Endodermal cell (in vitro differentiated cells): ENCODE measurements around the gene PRKAG2. TPM values are rescaled to one million over a fixed set of nuclear protein-coding genes. Genes with fewer than 3 reads are reported as not detected.
A peak's percentile ranks its signal among the peaks of the same experiment; 100 is the strongest.

ENCODE experiments used
- DNase-seq: peaks from one replicate; pipeline ENCODE4 v3.0.0-alpha.2; 2017
- H3K27ac ChIP-seq: 2 replicates; pipeline ENCODE4 v1.5.1; 2013; ENCODE audit warnings: mild to moderate bottlenecking, low read depth, low read length, moderate library complexity
- H3K27me3 ChIP-seq: 2 replicates; pipeline ENCODE4 v1.6.1; 2013; ENCODE audit warnings: mild to moderate bottlenecking, low read length, moderate library complexity; ENCODE audit not compliant: insufficient read depth, control insufficient read depth, poor library complexity, severe bottlenecking
- H3K36me3 ChIP-seq: 2 replicates; pipeline ENCODE4 v1.7.0; 2013; ENCODE audit warnings: mild to moderate bottlenecking, low read length, moderate library complexity; ENCODE audit not compliant: control insufficient read depth, insufficient read depth
- H3K4me1 ChIP-seq: one replicate; pipeline ENCODE4 v1.7.0; 2013; ENCODE audit warnings: low read length; ENCODE audit not compliant: control insufficient read depth, insufficient read depth
- H3K4me3 ChIP-seq: 2 replicates; pipeline ENCODE4 v1.5.1; 2013; ENCODE audit warnings: mild to moderate bottlenecking, low read length, moderate library complexity
- H3K9ac ChIP-seq: 2 replicates; pipeline ENCODE4 v1.6.1; 2013; ENCODE audit warnings: mild to moderate bottlenecking, low read length, moderate library complexity; ENCODE audit not compliant: poor library complexity, severe bottlenecking; ENCODE audit errors: extremely low read depth
- H3K9me3 ChIP-seq: 2 replicates; pipeline ENCODE4 v1.6.1; 2013; ENCODE audit warnings: mild to moderate bottlenecking, low read length, moderate library complexity; ENCODE audit not compliant: control insufficient read depth
- H3K27ac Mint-ChIP-seq: 2 replicates; pipeline ENCODE4 v1.8.0; 2020; ENCODE audit warnings: mixed read lengths
- H3K27me3 Mint-ChIP-seq: 2 replicates; pipeline ENCODE4 v1.8.0; 2021; ENCODE audit warnings: mild to moderate bottlenecking, mixed read lengths; ENCODE audit not compliant: insufficient read depth
- H3K36me3 Mint-ChIP-seq: 2 replicates; pipeline ENCODE4 v1.8.0; 2020; ENCODE audit warnings: low read depth, mixed read lengths
- H3K4me1 Mint-ChIP-seq: 2 replicates; pipeline ENCODE4 v1.8.0; 2020; ENCODE audit warnings: mixed read lengths
- H3K4me3 Mint-ChIP-seq: 2 replicates; pipeline ENCODE4 v1.8.0; 2020; ENCODE audit warnings: mild to moderate bottlenecking, moderate library complexity, mixed read lengths
- H3K9me3 Mint-ChIP-seq: 2 replicates; pipeline ENCODE4 v1.8.0; 2020; ENCODE audit warnings: mild to moderate bottlenecking, mixed read lengths
- CTCF ChIP-seq: fragments of 200-600 bp; sonication (generic); conservative IDR thresholded peaks from 2 replicates; pipeline ENCODE4 v1.5.0; 2021; ENCODE audit warnings: antibody characterized with exemption, mild to moderate bottlenecking
- WGBS, 2 experiments: methylation state at CpG; one replicate each; pipeline versions ENCODE4 v1.1.5 to v1.1.7; 2013; ENCODE audit warnings: missing lambda C conversion rate in 2 of 2, mixed read lengths in 1 of 2; ENCODE audit not compliant: insufficient coverage in 1 of 2, insufficient read length in 1 of 2; 5-methylcytosine and 5-hydroxymethylcytosine counted together
- total RNA-seq, 2 donors: library from RNA; stranded (reverse); fragmentation: NEBNext Ultra II Directional in 1 of 2; extraction: Animal tissue kit (Norgen Biotek cat#: 25700) in 1 of 2; gene quantifications; 2 replicates in 1 of 2; 3 replicates in 1 of 2; pipeline ENCODE4 v1.2.1, GENCODE V29; 2021

Gene PRKAG2
- total RNA-seq, 2 donors from 2014 or later: 17.2 to 20.7 TPM

GRCh38 chr7:151886783-151887182, 9.9 kb upstream of the PRKAG2 start:
- TF ChIP-seq CTCF: peak; percentile 14
- DNase-seq: no peak
- H3K36me3 Mint-ChIP-seq: no peaks in the 10 kb centered on the region
- no peaks in the 10 kb centered on the region for H3K36me3 ChIP-seq
- H3K4me3 ChIP-seq: no peak overlapping the region
- H3K9me3 ChIP-seq: no peaks in the 10 kb centered on the region
- H3K9ac ChIP-seq: no peak overlapping the region
- H3K27me3 ChIP-seq: peaks cover 23% of the 10 kb centered on the region
- no peaks in the 10 kb centered on the region for H3K4me1 ChIP-seq
- no peak overlapping the region for H3K27ac ChIP-seq
- no peak overlapping the region for H3K27ac Mint-ChIP-seq
- H3K27me3 Mint-ChIP-seq: peaks cover 64% of the 10 kb centered on the region
- H3K4me1 Mint-ChIP-seq: no peaks in the 10 kb centered on the region
- no peaks in the 10 kb centered on the region for H3K9me3 Mint-ChIP-seq
- no peak overlapping the region for H3K4me3 Mint-ChIP-seq
- 82 to 89% methylated on average over 10 to 15 of the region's 15 CpGs for WGBS, 2 experiments

GRCh38 chr7:151885202-151885580, 8.3 kb upstream of the PRKAG2 start:
- no peak for TF ChIP-seq CTCF
- Mint-ChIP-seq H3K27me3 (peaks cover 64% of the 10 kb centered on the region), H3K4me3 (no peak overlapping the region), H3K36me3 (no peaks in the 10 kb centered on the region), H3K4me1 (no peaks in the 10 kb centered on the region), H3K27ac (no peak overlapping the region), H3K9me3 (no peaks in the 10 kb centered on the region)
- no peak overlapping the region for H3K4me3 ChIP-seq
- no peak overlapping the region for H3K9ac ChIP-seq
- no peaks in the 10 kb centered on the region for H3K9me3 ChIP-seq
- no peaks in the 10 kb centered on the region for H3K4me1 ChIP-seq
- 92 to 100% methylated on average over 7 of the region's 7 CpGs for WGBS, 2 experiments
- no peak overlapping the region for H3K27ac ChIP-seq
- no peak for DNase-seq
- no peaks in the 10 kb centered on the region for H3K36me3 ChIP-seq
- H3K27me3 ChIP-seq: peaks cover 21% of the 10 kb centered on the region

- no peak for TF ChIP-seq CTCF
- Mint-ChIP-seq H3K27ac (no peak overlapping the region), H3K9me3 (no peaks in the 10 kb centered on the region), H3K36me3 (no peaks in the 10 kb centered on the region), H3K4me1 (no peaks in the 10 kb centered on the region), H3K4me3 (no peak overlapping the region), H3K27me3 (peaks cover 68% of the 10 kb centered on the region)
- Histone ChIP-seq H3K27me3 (peaks cover 27% of the 10 kb centered on the region), H3K9ac (no peak overlapping the region), H3K4me1 (no peaks in the 10 kb centered on the region), H3K4me3 (no peak overlapping the region), H3K27ac (no peak overlapping the region), H3K36me3 (no peaks in the 10 kb centered on the region), H3K9me3 (no peaks in the 10 kb centered on the region)
- 92 to 93% methylated on average over 11 to 15 of the region's 15 CpGs for WGBS, 2 experiments
- DNase-seq: no peak
Observed at GRCh38 chr7:151884312-151885201, 7.6 kb upstream of the PRKAG2 start.
